Activated CD8-positive, alpha-beta memory T cell treated with anti-CD3 and anti-CD28 coated beads for 36 hours (primary cell): ENCODE measurements around the gene IPO9. TPM values are rescaled to one million over a fixed set of nuclear protein-coding genes. Genes with fewer than 3 reads are reported as not detected.

Experiments
- CTCF ChIA-PET: fragments of 350-600 bp; sonication (Branson Sonifier 250); formaldehyde crosslinking; loops from one replicate; lab custom pipeline; 2021; ENCODE audit warnings: antibody characterized with exemption; lab: Charles Lee
- POLR2A ChIA-PET: fragments of 350-600 bp; sonication (Branson Sonifier 250); formaldehyde crosslinking; loops from one replicate; lab custom pipeline; 2021; ENCODE audit warnings: antibody characterized with exemption; lab: Charles Lee
- total RNA-seq, 2 experiments: library from RNA; stranded (reverse); gene quantifications; one replicate each; pipeline ENCODE4 v1.2.3, GENCODE V29; 2021

IPO9 gene
- total RNA-seq: 10 to 100 TPM; 68.3 to 74.7 TPM

GRCh38 chr1:201828820-201829774 is at the start of gene IPO9:
IPO9 (plus strand) TSS chr1:201829157; CDS start chr1:201829210, 53 bp downstream.
- ChIA-PET POLR2A (interaction anchor here (0.5 to 0.9 kb wide), 3 partner anchors 333 to 838 kb away, joined by 3 to 5 read pairs (median 3); no protein-coding TSS in a partner anchor), CTCF (interaction anchor here (0.7 to 2.1 kb wide), 12 partner anchors 10 to 524 kb away, joined by 3 to 4 read pairs (median 3); partner anchors contain the start of gene TIMM17A)

GRCh38 chr1:201779351-201779880 is 49.5 kb upstream of the IPO9 start:
- ChIA-PET CTCF (no interaction called here), POLR2A (no interaction called here)

GRCh38 chr1:201780952-201781351 is 48.0 kb upstream of the IPO9 start:
- ChIA-PET POLR2A (no interaction called here), CTCF (no interaction called here)

- POLR2A ChIA-PET: no interaction called here
These were observed 47.5 kb upstream of the IPO9 start for GRCh38 chr1:201781437-201781836.

GRCh38 chr1:201782353-201782752 is 46.6 kb upstream of the IPO9 start:
- ChIA-PET CTCF (interaction anchor here (1.5 kb wide), 1 partner anchor 66 kb away, joined by 4 read pairs; no protein-coding TSS in a partner anchor), POLR2A (no interaction called here)

More at GRCh38 chr1:201781437-201781836, 47.5 kb upstream of the IPO9 start:
- CTCF ChIA-PET: no interaction called here

- POLR2A ChIA-PET: no interaction called here
- CTCF ChIA-PET: interaction anchor here (1.0 to 1.5 kb wide), 2 partner anchors 67 to 73 kb away, joined by 3 to 4 read pairs; no protein-coding TSS in a partner anchor
These were observed 45.9 kb upstream of the IPO9 start for GRCh38 chr1:201783058-201783457.

GRCh38 chr1:201783572-201783971 is 45.4 kb upstream of the IPO9 start:
- ChIA-PET CTCF (interaction anchor here (0.7 to 1.5 kb wide), 3 partner anchors 68 to 252 kb away, joined by 3 to 4 read pairs (median 3); no protein-coding TSS in a partner anchor), POLR2A (no interaction called here)

- POLR2A ChIA-PET: no interaction called here
- CTCF ChIA-PET: interaction anchor here (0.8 kb wide), 1 partner anchor 73 kb away, joined by 3 read pairs; no protein-coding TSS in a partner anchor
These were observed 43.7 kb upstream of the IPO9 start for GRCh38 chr1:201785291-201785690.

- CTCF ChIA-PET: interaction anchor here (1.0 kb wide), 2 partner anchors 20 to 78 kb away, joined by 3 to 4 read pairs; no protein-coding TSS in a partner anchor
- POLR2A ChIA-PET: no interaction called here
These were observed 42.1 kb upstream of the IPO9 start for GRCh38 chr1:201786824-201787223.

GRCh38 chr1:201788296-201788695 is 40.7 kb upstream of the IPO9 start:
- ChIA-PET POLR2A (no interaction called here), CTCF (interaction anchor here (1.9 kb wide), 1 partner anchor 84 kb away, joined by 4 read pairs; no protein-coding TSS in a partner anchor)

- ChIA-PET CTCF (interaction anchor here (1.9 to 3.2 kb wide), 2 partner anchors 80 to 85 kb away, joined by 4 to 17 read pairs; no protein-coding TSS in a partner anchor), POLR2A (no interaction called here)
These were observed 39.7 kb upstream of the IPO9 start for GRCh38 chr1:201789245-201789644.

- POLR2A ChIA-PET: no interaction called here
- CTCF ChIA-PET: interaction anchor here (3.2 kb wide), 1 partner anchor 81 kb away, joined by 17 read pairs; no protein-coding TSS in a partner anchor
These were observed 38.7 kb upstream of the IPO9 start for GRCh38 chr1:201790261-201790660.

- ChIA-PET CTCF (interaction anchor here (1.4 to 3.2 kb wide), 2 partner anchors 82 to 232 kb away, joined by 3 to 17 read pairs; no protein-coding TSS in a partner anchor), POLR2A (no interaction called here)
These were observed 37.7 kb upstream of the IPO9 start for GRCh38 chr1:201791051-201791778.

- CTCF ChIA-PET: interaction anchor here (1.4 to 3.2 kb wide), 2 partner anchors 82 to 233 kb away, joined by 3 to 17 read pairs; no protein-coding TSS in a partner anchor
- POLR2A ChIA-PET: no interaction called here
These were observed 37.2 kb upstream of the IPO9 start for GRCh38 chr1:201791779-201792173.

GRCh38 chr1:201792534-201793305 is 36.2 kb upstream of the IPO9 start:
- ChIA-PET CTCF (interaction anchor here (0.6 to 4.3 kb wide), 14 partner anchors 10 to 234 kb away, joined by 3 to 42 read pairs (median 4); partner anchors contain the start of gene IPO9), POLR2A (no interaction called here)

- POLR2A ChIA-PET: no interaction called here
- CTCF ChIA-PET: interaction anchor here (0.6 to 4.3 kb wide), 14 partner anchors 10 to 234 kb away, joined by 3 to 42 read pairs (median 4); partner anchors contain the start of gene IPO9
These were observed 35.5 kb upstream of the IPO9 start for GRCh38 chr1:201793306-201793925.

GRCh38 chr1:201795066-201795465 is 33.9 kb upstream of the IPO9 start:
- ChIA-PET CTCF (interaction anchor here (1.2 to 4.3 kb wide), 4 partner anchors 18 to 236 kb away, joined by 3 to 42 read pairs (median 12); no protein-coding TSS in a partner anchor), POLR2A (no interaction called here)
